ENCODE data around the gene THUMPD2.

DNA sequence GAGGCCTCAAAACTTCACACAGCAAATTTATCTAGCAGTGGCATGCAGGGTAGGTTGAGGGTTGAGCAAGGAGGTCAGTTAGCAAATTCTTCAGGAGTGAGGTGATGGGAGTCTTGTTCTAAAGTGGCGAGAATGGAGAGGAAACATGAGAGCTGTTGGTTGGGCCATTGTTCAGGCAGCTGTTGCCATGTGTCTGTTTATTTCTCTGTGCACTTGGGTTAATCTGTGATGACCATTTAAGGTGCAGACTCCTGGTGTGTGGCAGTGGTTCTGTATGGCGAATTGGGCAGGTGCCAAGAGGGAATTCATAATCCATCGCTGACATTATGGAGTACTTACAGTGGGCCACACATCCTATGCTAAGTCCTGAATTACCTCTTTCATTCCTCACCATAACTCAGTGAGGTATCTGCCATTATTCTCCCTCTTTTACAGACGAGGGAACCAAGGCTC, 82.9 kb downstream of the THUMPD2 start:
- TF ChIP-seq, protein P1, sequence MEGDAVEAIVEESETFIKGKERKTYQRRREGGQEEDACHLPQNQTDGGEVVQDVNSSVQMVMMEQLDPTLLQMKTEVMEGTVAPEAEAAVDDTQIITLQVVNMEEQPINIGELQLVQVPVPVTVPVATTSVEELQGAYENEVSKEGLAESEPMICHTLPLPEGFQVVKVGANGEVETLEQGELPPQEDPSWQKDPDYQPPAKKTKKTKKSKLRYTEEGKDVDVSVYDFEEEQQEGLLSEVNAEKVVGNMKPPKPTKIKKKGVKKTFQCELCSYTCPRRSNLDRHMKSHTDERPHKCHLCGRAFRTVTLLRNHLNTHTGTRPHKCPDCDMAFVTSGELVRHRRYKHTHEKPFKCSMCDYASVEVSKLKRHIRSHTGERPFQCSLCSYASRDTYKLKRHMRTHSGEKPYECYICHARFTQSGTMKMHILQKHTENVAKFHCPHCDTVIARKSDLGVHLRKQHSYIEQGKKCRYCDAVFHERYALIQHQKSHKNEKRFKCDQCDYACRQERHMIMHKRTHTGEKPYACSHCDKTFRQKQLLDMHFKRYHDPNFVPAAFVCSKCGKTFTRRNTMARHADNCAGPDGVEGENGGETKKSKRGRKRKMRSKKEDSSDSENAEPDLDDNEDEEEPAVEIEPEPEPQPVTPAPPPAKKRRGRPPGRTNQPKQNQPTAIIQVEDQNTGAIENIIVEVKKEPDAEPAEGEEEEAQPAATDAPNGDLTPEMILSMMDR (IDR thresholded peaks at IDR 0.05) = no peak
- TF ChIP-seq ZNF121 (CRISPR knock-in tag; IDR thresholded peaks at IDR 0.05) (no peak), TEAD1 (CRISPR knock-in tag; IDR thresholded peaks at IDR 0.05) (no peak), NFYB (CRISPR knock-in tag; conservative IDR thresholded peaks at IDR 0.05; ENCODE audit: low read depth) (no peak), ATF1 (CRISPR knock-in tag; IDR thresholded peaks at IDR 0.05) (no peak), TCF7 (CRISPR knock-in tag; IDR thresholded peaks at IDR 0.05; ENCODE audit: low read depth) (no peak), CREB1 (CRISPR knock-in tag; IDR thresholded peaks at IDR 0.05) (no peak)
- TF ChIP-seq, protein P2, sequence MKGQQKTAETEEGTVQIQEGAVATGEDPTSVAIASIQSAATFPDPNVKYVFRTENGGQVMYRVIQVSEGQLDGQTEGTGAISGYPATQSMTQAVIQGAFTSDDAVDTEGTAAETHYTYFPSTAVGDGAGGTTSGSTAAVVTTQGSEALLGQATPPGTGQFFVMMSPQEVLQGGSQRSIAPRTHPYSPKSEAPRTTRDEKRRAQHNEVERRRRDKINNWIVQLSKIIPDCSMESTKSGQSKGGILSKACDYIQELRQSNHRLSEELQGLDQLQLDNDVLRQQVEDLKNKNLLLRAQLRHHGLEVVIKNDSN (CRISPR knock-in tag; IDR thresholded peaks at IDR 0.05) = no peak
- TF ChIP-seq, protein P3, sequence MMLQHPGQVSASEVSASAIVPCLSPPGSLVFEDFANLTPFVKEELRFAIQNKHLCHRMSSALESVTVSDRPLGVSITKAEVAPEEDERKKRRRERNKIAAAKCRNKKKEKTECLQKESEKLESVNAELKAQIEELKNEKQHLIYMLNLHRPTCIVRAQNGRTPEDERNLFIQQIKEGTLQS (CRISPR knock-in tag; conservative IDR thresholded peaks at IDR 0.05) = no peak
- TF ChIP-seq, protein P4, sequence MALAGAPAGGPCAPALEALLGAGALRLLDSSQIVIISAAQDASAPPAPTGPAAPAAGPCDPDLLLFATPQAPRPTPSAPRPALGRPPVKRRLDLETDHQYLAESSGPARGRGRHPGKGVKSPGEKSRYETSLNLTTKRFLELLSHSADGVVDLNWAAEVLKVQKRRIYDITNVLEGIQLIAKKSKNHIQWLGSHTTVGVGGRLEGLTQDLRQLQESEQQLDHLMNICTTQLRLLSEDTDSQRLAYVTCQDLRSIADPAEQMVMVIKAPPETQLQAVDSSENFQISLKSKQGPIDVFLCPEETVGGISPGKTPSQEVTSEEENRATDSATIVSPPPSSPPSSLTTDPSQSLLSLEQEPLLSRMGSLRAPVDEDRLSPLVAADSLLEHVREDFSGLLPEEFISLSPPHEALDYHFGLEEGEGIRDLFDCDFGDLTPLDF (CRISPR knock-in tag; IDR thresholded peaks at IDR 0.05) = no peak
- TF ChIP-seq, protein P5, sequence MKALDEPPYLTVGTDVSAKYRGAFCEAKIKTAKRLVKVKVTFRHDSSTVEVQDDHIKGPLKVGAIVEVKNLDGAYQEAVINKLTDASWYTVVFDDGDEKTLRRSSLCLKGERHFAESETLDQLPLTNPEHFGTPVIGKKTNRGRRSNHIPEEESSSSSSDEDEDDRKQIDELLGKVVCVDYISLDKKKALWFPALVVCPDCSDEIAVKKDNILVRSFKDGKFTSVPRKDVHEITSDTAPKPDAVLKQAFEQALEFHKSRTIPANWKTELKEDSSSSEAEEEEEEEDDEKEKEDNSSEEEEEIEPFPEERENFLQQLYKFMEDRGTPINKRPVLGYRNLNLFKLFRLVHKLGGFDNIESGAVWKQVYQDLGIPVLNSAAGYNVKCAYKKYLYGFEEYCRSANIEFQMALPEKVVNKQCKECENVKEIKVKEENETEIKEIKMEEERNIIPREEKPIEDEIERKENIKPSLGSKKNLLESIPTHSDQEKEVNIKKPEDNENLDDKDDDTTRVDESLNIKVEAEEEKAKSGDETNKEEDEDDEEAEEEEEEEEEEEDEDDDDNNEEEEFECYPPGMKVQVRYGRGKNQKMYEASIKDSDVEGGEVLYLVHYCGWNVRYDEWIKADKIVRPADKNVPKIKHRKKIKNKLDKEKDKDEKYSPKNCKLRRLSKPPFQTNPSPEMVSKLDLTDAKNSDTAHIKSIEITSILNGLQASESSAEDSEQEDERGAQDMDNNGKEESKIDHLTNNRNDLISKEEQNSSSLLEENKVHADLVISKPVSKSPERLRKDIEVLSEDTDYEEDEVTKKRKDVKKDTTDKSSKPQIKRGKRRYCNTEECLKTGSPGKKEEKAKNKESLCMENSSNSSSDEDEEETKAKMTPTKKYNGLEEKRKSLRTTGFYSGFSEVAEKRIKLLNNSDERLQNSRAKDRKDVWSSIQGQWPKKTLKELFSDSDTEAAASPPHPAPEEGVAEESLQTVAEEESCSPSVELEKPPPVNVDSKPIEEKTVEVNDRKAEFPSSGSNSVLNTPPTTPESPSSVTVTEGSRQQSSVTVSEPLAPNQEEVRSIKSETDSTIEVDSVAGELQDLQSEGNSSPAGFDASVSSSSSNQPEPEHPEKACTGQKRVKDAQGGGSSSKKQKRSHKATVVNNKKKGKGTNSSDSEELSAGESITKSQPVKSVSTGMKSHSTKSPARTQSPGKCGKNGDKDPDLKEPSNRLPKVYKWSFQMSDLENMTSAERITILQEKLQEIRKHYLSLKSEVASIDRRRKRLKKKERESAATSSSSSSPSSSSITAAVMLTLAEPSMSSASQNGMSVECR (CRISPR knock-in tag; IDR thresholded peaks at IDR 0.05; ENCODE audit: borderline replicate concordance) = no peak
- TF ChIP-seq, protein P6, sequence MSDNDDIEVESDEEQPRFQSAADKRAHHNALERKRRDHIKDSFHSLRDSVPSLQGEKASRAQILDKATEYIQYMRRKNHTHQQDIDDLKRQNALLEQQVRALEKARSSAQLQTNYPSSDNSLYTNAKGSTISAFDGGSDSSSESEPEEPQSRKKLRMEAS (CRISPR knock-in tag; IDR thresholded peaks at IDR 0.05) = no peak
- TF ChIP-seq, protein P7, sequence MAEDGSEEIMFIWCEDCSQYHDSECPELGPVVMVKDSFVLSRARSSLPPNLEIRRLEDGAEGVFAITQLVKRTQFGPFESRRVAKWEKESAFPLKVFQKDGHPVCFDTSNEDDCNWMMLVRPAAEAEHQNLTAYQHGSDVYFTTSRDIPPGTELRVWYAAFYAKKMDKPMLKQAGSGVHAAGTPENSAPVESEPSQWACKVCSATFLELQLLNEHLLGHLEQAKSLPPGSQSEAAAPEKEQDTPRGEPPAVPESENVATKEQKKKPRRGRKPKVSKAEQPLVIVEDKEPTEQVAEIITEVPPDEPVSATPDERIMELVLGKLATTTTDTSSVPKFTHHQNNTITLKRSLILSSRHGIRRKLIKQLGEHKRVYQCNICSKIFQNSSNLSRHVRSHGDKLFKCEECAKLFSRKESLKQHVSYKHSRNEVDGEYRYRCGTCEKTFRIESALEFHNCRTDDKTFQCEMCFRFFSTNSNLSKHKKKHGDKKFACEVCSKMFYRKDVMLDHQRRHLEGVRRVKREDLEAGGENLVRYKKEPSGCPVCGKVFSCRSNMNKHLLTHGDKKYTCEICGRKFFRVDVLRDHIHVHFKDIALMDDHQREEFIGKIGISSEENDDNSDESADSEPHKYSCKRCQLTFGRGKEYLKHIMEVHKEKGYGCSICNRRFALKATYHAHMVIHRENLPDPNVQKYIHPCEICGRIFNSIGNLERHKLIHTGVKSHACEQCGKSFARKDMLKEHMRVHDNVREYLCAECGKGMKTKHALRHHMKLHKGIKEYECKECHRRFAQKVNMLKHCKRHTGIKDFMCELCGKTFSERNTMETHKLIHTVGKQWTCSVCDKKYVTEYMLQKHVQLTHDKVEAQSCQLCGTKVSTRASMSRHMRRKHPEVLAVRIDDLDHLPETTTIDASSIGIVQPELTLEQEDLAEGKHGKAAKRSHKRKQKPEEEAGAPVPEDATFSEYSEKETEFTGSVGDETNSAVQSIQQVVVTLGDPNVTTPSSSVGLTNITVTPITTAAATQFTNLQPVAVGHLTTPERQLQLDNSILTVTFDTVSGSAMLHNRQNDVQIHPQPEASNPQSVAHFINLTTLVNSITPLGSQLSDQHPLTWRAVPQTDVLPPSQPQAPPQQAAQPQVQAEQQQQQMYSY (CRISPR knock-in tag; IDR thresholded peaks at IDR 0.05) = no peak
- TF ChIP-seq, protein P8, sequence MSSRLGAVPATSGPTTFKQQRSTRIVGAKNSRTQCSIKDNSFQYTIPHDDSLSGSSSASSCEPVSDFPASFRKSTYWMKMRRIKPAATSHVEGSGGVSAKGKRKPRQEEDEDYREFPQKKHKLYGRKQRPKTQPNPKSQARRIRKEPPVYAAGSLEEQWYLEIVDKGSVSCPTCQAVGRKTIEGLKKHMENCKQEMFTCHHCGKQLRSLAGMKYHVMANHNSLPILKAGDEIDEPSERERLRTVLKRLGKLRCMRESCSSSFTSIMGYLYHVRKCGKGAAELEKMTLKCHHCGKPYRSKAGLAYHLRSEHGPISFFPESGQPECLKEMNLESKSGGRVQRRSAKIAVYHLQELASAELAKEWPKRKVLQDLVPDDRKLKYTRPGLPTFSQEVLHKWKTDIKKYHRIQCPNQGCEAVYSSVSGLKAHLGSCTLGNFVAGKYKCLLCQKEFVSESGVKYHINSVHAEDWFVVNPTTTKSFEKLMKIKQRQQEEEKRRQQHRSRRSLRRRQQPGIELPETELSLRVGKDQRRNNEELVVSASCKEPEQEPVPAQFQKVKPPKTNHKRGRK (CRISPR knock-in tag; IDR thresholded peaks at IDR 0.05; ENCODE audit: borderline replicate concordance) = no peak
